HFFc6 (cell line): ENCODE data around the gene MYO3B. TPM values are rescaled to one million over a fixed set of nuclear protein-coding genes. Genes with fewer than 3 reads are reported as not detected.

Experiments
- DNase-seq: peaks from one replicate; pipeline ENCODE4 v3.0.0-alpha.2; 2018
- H3K27ac Mint-ChIP-seq: 2 replicates; pipeline ENCODE4 v1.8.0; 2020; ENCODE audit warnings: mild to moderate bottlenecking, mixed read lengths
- H3K27me3 Mint-ChIP-seq: 2 replicates; pipeline ENCODE4 v1.8.0; 2021; ENCODE audit warnings: mild to moderate bottlenecking, moderate library complexity, mixed read lengths; ENCODE audit not compliant: insufficient read depth
- H3K36me3 Mint-ChIP-seq: 2 replicates; pipeline ENCODE4 v1.8.0; 2021; ENCODE audit warnings: low read depth, mixed read lengths
- H3K4me1 Mint-ChIP-seq: 2 replicates; pipeline ENCODE4 v1.8.0; 2020; ENCODE audit warnings: low read depth, mixed read lengths
- H3K4me3 Mint-ChIP-seq: 2 replicates; pipeline ENCODE4 v1.8.0; 2020; ENCODE audit warnings: mild to moderate bottlenecking, moderate library complexity, mixed read lengths
- H3K9me3 Mint-ChIP-seq: 2 replicates; pipeline ENCODE4 v1.8.0; 2020; ENCODE audit warnings: mild to moderate bottlenecking, mixed read lengths
- CTCF ChIP-seq: fragments of 200-600 bp; sonication (generic); IDR thresholded peaks from 2 replicates; pipeline ENCODE4 v1.5.0; 2021; ENCODE audit warnings: antibody characterized with exemption, mild to moderate bottlenecking
- total RNA-seq, 6 experiments: library from RNA; stranded (reverse); fragmentation: NEBNext Ultra II Directional; extraction: Animal tissue kit (Norgen Biotek cat#: 25700); gene quantifications; 2 replicates in 1 of 6; 3 replicates in 5 of 6; pipeline ENCODE4 v1.2.3, GENCODE V29; 2021

The MYO3B gene
- total RNA-seq, 6 experiments from 2014 or later: not detected

- no peak for TF ChIP-seq CTCF
- peaks cover 3% of the 10 kb centered on the region; the same call in 1 of the 2 replicates for H3K27me3 Mint-ChIP-seq
- H3K4me3 Mint-ChIP-seq: no peak overlapping the region
These were observed 526.0 kb downstream of the MYO3B start for GRCh38 chr2:170703776-170704476.

More at GRCh38 chr2:170703776-170704476, 526.0 kb downstream of the MYO3B start:
- H3K9me3 Mint-ChIP-seq: peaks cover 9% of the 10 kb centered on the region
- H3K36me3 Mint-ChIP-seq: no peaks in the 10 kb centered on the region
- H3K27ac Mint-ChIP-seq: no peak overlapping the region
- DNase-seq: no peak
- no peaks in the 10 kb centered on the region for H3K4me1 Mint-ChIP-seq
